ENCODE measurements around the gene TTBK2. TPM values are rescaled to one million over a fixed set of nuclear protein-coding genes. Genes with fewer than 3 reads are reported as not detected.

TTBK2 gene
- total and polyA plus RNA-seq, 4 experiments from 2014 or later = 9.1 to 28.2 (median 18.5) TPM

DNA sequence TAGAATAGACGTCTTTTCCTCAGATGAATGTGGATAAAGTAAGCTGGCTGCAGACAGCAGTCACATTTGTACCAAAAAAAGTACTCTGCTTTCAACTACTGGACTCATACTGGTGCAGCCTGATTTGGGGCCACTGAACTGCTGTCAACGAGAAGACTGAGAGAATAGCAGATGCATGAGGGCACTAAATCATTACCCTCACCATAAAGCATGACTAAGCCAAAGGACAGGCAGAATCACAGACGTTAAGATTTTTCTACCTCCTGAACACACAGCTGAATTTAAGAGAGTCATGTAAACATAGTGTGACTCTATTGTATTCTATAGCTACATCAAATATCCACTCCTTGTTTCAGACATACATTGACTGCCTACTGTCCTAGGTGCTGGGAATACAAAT lies 115.8 kb downstream of the TTBK2 start:
- Mint-ChIP-seq H3K27ac (no peak overlapping the region), H3K36me3 (peaks cover 40 to 53% of the 10 kb centered on the region in 2 donors), H3K4me1 (no peaks in the 10 kb centered on the region), H3K4me3 (no peak overlapping the region), H3K27me3 (no peaks in the 10 kb centered on the region), H3K9me3 (peaks cover 0 to 2% (median 0%) of the 10 kb centered on the region in 8 donors)
- intact Hi-C loops (cut with micrococcal nuclease) = no loop called here
- CTCF ChIA-PET (ENCODE audit: partially characterized antibody) = interaction anchor here (0.6 kb wide), 1 partner anchor 122 kb away, joined by 3 read pairs; no protein-coding TSS in a partner anchor
- DNase-seq = no peak
- no peaks in the 10 kb centered on the region for H3K9me3 ChIP-seq (ENCODE audit: control insufficient read depth in 1 of 2, low read length in 2 of 2)
- H3K4me3 ChIP-seq (ENCODE audit: low read length in 2 of 2) = no peak overlapping the region
- H3K4me1 ChIP-seq (ENCODE audit: insufficient read depth, low read length) = no peaks in the 10 kb centered on the region
- H3K27ac ChIP-seq (ENCODE audit: low read depth, low read length) = no peak overlapping the region
- H3K27me3 ChIP-seq (ENCODE audit: insufficient read depth, low read length) = no peaks in the 10 kb centered on the region
- POLR2A ChIA-PET (ENCODE audit: partially characterized antibody) = no interaction called here
- no peaks in the 10 kb centered on the region for H3K36me3 ChIP-seq (ENCODE audit: insufficient read depth, low read length)

DNA sequence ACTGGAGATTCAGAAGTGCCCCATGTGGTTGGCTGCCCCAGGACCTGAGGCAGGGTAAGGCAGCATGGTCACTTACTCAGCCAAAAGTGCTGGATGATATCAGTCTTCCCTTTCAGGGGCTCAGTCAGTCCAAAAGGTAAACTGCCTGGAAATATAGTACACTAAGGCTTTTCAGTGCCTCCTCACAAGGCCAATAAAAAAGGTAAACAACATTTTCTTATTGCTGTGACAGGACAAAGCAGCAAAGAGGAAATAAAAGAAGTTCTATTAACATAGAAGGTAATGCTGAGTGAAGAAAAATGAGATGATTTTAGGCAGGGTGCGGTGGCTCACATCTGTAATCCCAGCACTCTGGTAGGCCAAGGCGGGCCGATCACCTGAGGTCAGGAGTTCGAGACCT lies 117.1 kb downstream of the TTBK2 start:
- H3K27me3 Mint-ChIP-seq = no peaks in the 10 kb centered on the region
- no peak overlapping the region for H3K4me3 Mint-ChIP-seq
- ChIA-PET POLR2A (ENCODE audit: partially characterized antibody) (no interaction called here), CTCF (ENCODE audit: partially characterized antibody) (no interaction called here)
- H3K27ac Mint-ChIP-seq = no peak overlapping the region
- H3K36me3 Mint-ChIP-seq = peaks cover 43 to 47% of the 10 kb centered on the region in 2 donors
- H3K4me1 Mint-ChIP-seq = peaks cover 0 to 3% (median 0%) of the 10 kb centered on the region in 4 donors
- Histone ChIP-seq H3K36me3 (ENCODE audit: insufficient read depth, low read length) (no peaks in the 10 kb centered on the region), H3K27me3 (ENCODE audit: insufficient read depth, low read length) (no peaks in the 10 kb centered on the region), H3K4me3 (ENCODE audit: low read length in 2 of 2) (no peak overlapping the region), H3K4me1 (ENCODE audit: insufficient read depth, low read length) (no peaks in the 10 kb centered on the region), H3K9me3 (ENCODE audit: control insufficient read depth in 1 of 2, low read length in 2 of 2) (no peaks in the 10 kb centered on the region), H3K27ac (ENCODE audit: low read depth, low read length) (no peak overlapping the region)
- H3K9me3 Mint-ChIP-seq = peaks cover 0 to 2% (median 0%) of the 10 kb centered on the region in 8 donors
- no peak for DNase-seq
- intact Hi-C loops (cut with micrococcal nuclease) = no loop called here

DNA sequence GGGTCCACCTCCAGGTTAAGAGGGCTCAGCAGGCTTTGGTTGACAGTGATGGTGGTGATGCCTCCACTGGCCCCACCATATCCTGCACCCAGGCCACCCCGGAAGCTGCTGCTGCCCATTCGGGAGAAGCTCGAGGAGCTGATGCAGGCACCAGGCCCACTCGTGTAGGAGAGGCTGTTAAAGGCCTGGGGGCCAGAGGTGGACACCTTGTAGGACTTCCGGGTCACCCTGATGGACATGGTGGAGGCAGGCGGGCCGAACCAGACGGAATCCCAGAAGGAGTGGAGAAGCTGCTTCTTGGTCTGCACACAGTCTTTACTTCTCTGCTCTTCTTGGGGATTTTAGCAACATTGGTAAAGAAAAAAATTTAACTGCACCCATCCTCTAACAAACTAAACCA lies 118.4 kb downstream of the TTBK2 start:
- CTCF ChIA-PET (ENCODE audit: partially characterized antibody) = interaction anchor here (0.5 to 2.2 kb wide), 3 partner anchors 9 to 172 kb away, joined by 3 to 16 read pairs (median 5); no protein-coding TSS in a partner anchor
- POLR2A ChIA-PET (ENCODE audit: partially characterized antibody) = no interaction called here
- H3K36me3 Mint-ChIP-seq = peaks cover 44 to 46% of the 10 kb centered on the region in 2 donors

DNA sequence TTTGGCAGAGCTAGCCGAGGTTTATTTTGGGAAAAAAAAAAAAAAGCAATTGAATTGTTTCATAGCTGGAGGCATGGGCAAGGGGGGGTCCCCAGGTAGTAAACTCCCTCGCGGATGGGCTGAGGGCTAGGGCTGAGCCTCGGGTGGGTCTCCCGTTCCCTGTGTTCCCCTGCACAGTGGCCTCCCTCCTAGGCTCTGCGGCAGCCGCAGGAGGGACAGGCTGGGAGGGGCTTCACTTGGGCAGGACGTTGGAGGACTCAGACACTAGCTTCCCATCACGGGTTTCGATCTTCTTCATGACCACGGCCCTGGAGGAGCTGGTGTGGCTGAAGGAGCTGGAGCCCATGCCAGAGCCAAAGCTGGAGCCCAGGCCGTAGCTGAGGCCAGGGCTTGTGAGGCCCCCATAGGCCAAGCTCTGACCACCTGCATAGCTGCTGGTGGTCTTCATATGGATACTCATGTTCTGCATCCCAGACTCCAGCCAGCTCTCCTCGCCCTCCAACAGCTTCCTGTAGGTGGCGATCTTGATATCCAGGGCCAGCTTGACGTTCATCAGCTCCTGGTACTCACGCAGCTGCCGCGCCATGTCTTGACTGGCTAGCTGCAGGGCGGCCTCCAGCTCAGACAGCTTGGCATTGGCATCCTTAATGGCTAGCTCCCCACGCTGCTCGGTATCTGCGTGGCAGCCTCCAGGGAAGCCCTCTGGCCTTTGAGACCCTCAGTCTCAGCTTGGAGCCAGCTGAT lies 119.7 kb downstream of the TTBK2 start:
- Histone ChIP-seq H3K9me3 (ENCODE audit: control insufficient read depth in 1 of 2, low read length in 2 of 2) (no peaks in the 10 kb centered on the region), H3K4me3 (ENCODE audit: low read length in 2 of 2) (no peak overlapping the region), H3K36me3 (ENCODE audit: insufficient read depth, low read length) (no peaks in the 10 kb centered on the region), H3K4me1 (ENCODE audit: insufficient read depth, low read length) (peaks cover 6% of the 10 kb centered on the region), H3K27me3 (ENCODE audit: insufficient read depth, low read length) (no peaks in the 10 kb centered on the region), H3K27ac (ENCODE audit: low read depth, low read length) (no peak overlapping the region)
- ChIA-PET POLR2A (ENCODE audit: partially characterized antibody) (no interaction called here), CTCF (ENCODE audit: partially characterized antibody) (interaction anchor here (1.2 to 2.2 kb wide), 5 partner anchors 9 to 125 kb away, joined by 4 to 16 read pairs (median 5); no protein-coding TSS in a partner anchor)
- peaks cover 0 to 2% (median 0%) of the 10 kb centered on the region in 8 donors for H3K9me3 Mint-ChIP-seq
- no peak overlapping the region for H3K27ac Mint-ChIP-seq
- H3K4me1 Mint-ChIP-seq = peaks cover 0 to 14% (median 6%) of the 10 kb centered on the region in 4 donors
- intact Hi-C loops (cut with micrococcal nuclease) = no loop called here
- peaks cover 38 to 39% of the 10 kb centered on the region in 2 donors for H3K36me3 Mint-ChIP-seq
- H3K4me3 Mint-ChIP-seq = no peak overlapping the region
- no peak for DNase-seq
- H3K27me3 Mint-ChIP-seq = no peaks in the 10 kb centered on the region

More for the DNA sequence above, 118.4 kb downstream of the TTBK2 start:
- H3K9me3 ChIP-seq (ENCODE audit: control insufficient read depth in 1 of 2, low read length in 2 of 2) = no peaks in the 10 kb centered on the region
- no peaks in the 10 kb centered on the region for H3K27me3 Mint-ChIP-seq
- no peaks in the 10 kb centered on the region for H3K4me1 ChIP-seq (ENCODE audit: insufficient read depth, low read length)
- intact Hi-C loops (cut with micrococcal nuclease) = no loop called here
- H3K4me1 Mint-ChIP-seq = peaks cover 0 to 5% (median 1%) of the 10 kb centered on the region in 4 donors
- peaks cover 0 to 2% (median 0%) of the 10 kb centered on the region in 8 donors for H3K9me3 Mint-ChIP-seq
- no peaks in the 10 kb centered on the region for H3K27me3 ChIP-seq (ENCODE audit: insufficient read depth, low read length)
- no peak overlapping the region for H3K27ac Mint-ChIP-seq
- no peaks in the 10 kb centered on the region for H3K36me3 ChIP-seq (ENCODE audit: insufficient read depth, low read length)
- no peak for DNase-seq
- H3K4me3 ChIP-seq (ENCODE audit: low read length in 2 of 2) = no peak overlapping the region
- H3K4me3 Mint-ChIP-seq = no peak overlapping the region
- no peak overlapping the region for H3K27ac ChIP-seq (ENCODE audit: low read depth, low read length)

DNA sequence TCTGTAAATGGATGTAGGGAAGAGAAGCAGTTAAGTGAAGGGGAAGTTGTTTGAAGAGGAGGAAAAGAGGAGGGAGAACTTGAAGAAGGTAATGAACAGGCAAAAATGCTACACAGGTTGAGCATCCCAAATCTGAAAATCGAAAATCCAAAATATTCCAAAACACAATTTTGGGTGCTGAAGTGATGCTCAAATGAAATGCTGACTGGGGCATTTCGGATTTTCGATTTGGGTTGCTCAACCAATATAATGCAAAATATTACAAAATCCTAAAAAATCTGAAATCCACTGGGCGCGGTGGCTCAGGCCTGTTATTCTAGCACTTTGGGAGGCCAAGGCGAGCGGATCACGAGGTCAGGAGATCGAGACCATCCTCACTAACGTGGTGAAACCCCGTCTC lies 121.8 kb downstream of the TTBK2 start:
- Mint-ChIP-seq H3K27ac (peak overlapping the region in 1 of 7 donors; percentile 10), H3K36me3 (peaks cover 39 to 49% of the 10 kb centered on the region in 2 donors), H3K9me3 (peaks cover 0 to 2% (median 0%) of the 10 kb centered on the region in 8 donors), H3K27me3 (no peaks in the 10 kb centered on the region), H3K4me1 (peaks cover 0 to 16% (median 6%) of the 10 kb centered on the region in 4 donors), H3K4me3 (no peak overlapping the region)
- intact Hi-C loops (cut with micrococcal nuclease) = loop anchor here (10.0 kb wide), 1 partner anchor 126 kb away; the partner anchor contains the start of gene TTBK2
- Histone ChIP-seq H3K4me1 (ENCODE audit: insufficient read depth, low read length) (peaks cover 6% of the 10 kb centered on the region), H3K27ac (ENCODE audit: low read depth, low read length) (no peak overlapping the region), H3K27me3 (ENCODE audit: insufficient read depth, low read length) (no peaks in the 10 kb centered on the region), H3K36me3 (ENCODE audit: insufficient read depth, low read length) (no peaks in the 10 kb centered on the region), H3K9me3 (ENCODE audit: control insufficient read depth in 1 of 2, low read length in 2 of 2) (no peaks in the 10 kb centered on the region), H3K4me3 (ENCODE audit: low read length in 2 of 2) (no peak overlapping the region)
- ChIA-PET POLR2A (ENCODE audit: partially characterized antibody) (no interaction called here), CTCF (ENCODE audit: partially characterized antibody) (no interaction called here)
- no peak for DNase-seq

DNA sequence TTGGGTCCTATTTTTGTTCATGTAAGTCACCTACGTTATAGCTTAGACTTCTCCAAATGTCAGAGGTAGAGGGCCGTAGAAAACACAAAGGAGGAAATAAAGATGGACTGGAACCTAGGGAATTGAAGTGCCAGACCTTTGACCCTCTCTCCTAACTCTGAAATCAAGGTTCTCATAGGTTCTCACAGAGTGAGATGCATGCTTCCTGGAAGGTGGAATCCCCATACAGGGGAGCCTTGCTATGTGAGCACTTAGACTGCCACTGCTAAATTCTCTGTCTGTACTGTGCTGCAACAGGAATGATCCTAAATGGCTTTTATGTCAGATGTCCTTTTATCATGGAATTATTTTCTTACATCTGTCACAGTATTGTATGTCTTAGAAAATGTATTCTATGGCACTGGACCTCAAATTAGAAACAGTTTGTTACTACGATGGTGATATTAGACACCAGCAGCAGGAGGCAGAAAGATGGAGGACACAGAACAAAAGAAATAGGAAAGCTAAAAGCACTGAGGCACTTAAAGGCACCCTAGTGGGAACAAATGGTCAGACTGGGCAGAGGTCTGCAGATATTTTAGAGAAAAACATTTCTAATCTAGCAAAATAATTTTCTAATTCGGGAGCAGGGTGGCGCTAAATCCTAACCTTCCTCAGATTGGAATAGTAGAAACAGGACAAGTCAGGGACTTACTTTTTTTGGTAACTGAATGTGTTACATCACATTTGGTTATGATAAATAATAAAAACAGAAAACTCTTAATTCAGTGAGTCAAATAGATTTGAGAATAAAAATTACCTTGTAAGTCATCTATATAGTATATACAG lies 123.4 kb downstream of the TTBK2 start:
- H3K27me3 Mint-ChIP-seq = no peaks in the 10 kb centered on the region
- CTCF ChIA-PET (ENCODE audit: partially characterized antibody) = interaction anchor here (1.5 kb wide), 1 partner anchor 129 kb away, joined by 4 read pairs; no protein-coding TSS in a partner anchor
- Histone ChIP-seq H3K27me3 (ENCODE audit: insufficient read depth, low read length) (no peaks in the 10 kb centered on the region), H3K4me1 (ENCODE audit: insufficient read depth, low read length) (peaks cover 6% of the 10 kb centered on the region), H3K36me3 (ENCODE audit: insufficient read depth, low read length) (no peaks in the 10 kb centered on the region), H3K9me3 (ENCODE audit: control insufficient read depth in 1 of 2, low read length in 2 of 2) (no peaks in the 10 kb centered on the region), H3K4me3 (ENCODE audit: low read length in 2 of 2) (no peak overlapping the region), H3K27ac (ENCODE audit: low read depth, low read length) (no peak overlapping the region)
- H3K4me3 Mint-ChIP-seq = no peak overlapping the region
- POLR2A ChIA-PET (ENCODE audit: partially characterized antibody) = no interaction called here
- H3K4me1 Mint-ChIP-seq = peaks cover 0 to 16% (median 6%) of the 10 kb centered on the region in 4 donors
- no peak for DNase-seq
- H3K9me3 Mint-ChIP-seq = no peaks in the 10 kb centered on the region
- peaks cover 36 to 44% of the 10 kb centered on the region in 2 donors for H3K36me3 Mint-ChIP-seq
- H3K27ac Mint-ChIP-seq = peak overlapping the region in 3 of 7 donors; percentile 2 to 22 (median 12)
- intact Hi-C loops (cut with micrococcal nuclease) = loop anchor here (10.0 kb wide), 1 partner anchor 128 kb away; the partner anchor contains the start of gene TTBK2

DNA sequence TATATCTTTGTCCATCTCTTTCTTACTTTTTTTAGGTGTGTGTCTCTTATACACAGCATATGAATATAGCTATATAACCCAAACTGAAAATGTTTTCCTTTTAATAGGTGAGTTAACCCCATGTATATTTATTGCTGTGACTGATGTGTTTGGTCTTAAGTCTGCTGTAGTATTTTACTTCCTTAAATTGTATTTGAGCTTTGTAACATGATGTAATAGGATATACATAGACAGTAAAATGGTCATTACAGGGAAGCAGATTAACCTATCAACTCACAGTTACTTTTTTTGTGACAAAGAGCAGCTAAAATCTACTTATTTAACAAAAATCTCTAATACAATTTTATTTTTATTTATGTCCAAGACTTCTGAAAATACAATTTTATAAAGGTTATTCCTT lies 131.9 kb downstream of the TTBK2 start:
- Mint-ChIP-seq H3K4me1 (no peaks in the 10 kb centered on the region), H3K36me3 (peaks cover 23 to 24% of the 10 kb centered on the region in 2 donors), H3K9me3 (no peaks in the 10 kb centered on the region), H3K27me3 (no peaks in the 10 kb centered on the region), H3K27ac (peak overlapping the region in 1 of 7 donors; percentile 64), H3K4me3 (no peak overlapping the region)
- no peaks in the 10 kb centered on the region for H3K36me3 ChIP-seq (ENCODE audit: insufficient read depth, low read length)
- H3K27me3 ChIP-seq (ENCODE audit: insufficient read depth, low read length) = no peaks in the 10 kb centered on the region
- ChIA-PET CTCF (ENCODE audit: partially characterized antibody) (no interaction called here), POLR2A (ENCODE audit: partially characterized antibody) (no interaction called here)
- H3K27ac ChIP-seq (ENCODE audit: low read depth, low read length) = no peak overlapping the region
- no peak overlapping the region for H3K4me3 ChIP-seq (ENCODE audit: low read length in 2 of 2)
- intact Hi-C loops (cut with micrococcal nuclease) = no loop called here
- H3K9me3 ChIP-seq (ENCODE audit: control insufficient read depth in 1 of 2, low read length in 2 of 2) = no peaks in the 10 kb centered on the region
- DNase-seq = no peak
- no peaks in the 10 kb centered on the region for H3K4me1 ChIP-seq (ENCODE audit: insufficient read depth, low read length)
